ENCODE measurements around the gene NKX1-1.

GRCh38 chr4:1418494-1419285 lies 12.4 kb upstream of the NKX1-1 start:
- no peak for TF ChIP-seq EP300 (IDR thresholded peaks at IDR 0.05)
- no peak for TF ChIP-seq CTCF (IDR thresholded peaks at IDR 0.05)
- no peak for TF ChIP-seq POLR2A (IDR thresholded peaks at IDR 0.05)

Data from suprapubic skin (tissue), 3 donors.